ENCODE data around the gene EPAS1. TPM values are rescaled to one million over a fixed set of nuclear protein-coding genes. Genes with fewer than 3 reads are reported as not detected.
A peak's percentile ranks its signal among the peaks of the same experiment; 100 is the strongest.

Gene EPAS1
- total RNA-seq, 1 experiment from 2014 or later: 55.9 TPM

GRCh38 chr2:46248171-46248570 is 49.0 kb upstream of the EPAS1 start (continued):
- no peak for TF ChIP-seq FOSL1 (IDR thresholded peaks at IDR 0.05; ENCODE audit: low read depth)
- no peak for TF ChIP-seq SIN3A (IDR thresholded peaks at IDR 0.05; ENCODE audit: low read depth)
- TF ChIP-seq EZH2 (IDR thresholded peaks at IDR 0.05): no peak
- no peak for TF ChIP-seq SRF (IDR thresholded peaks at IDR 0.05; ENCODE audit: low read depth)
- TF ChIP-seq ZNF274 (IDR thresholded peaks at IDR 0.05; ENCODE audit: low read depth, low read length): no peak
- no peak for TF ChIP-seq CTCF (IDR thresholded peaks at IDR 0.05 in 2 of 3, conservative IDR thresholded peaks at IDR 0.05 in 1 of 3; ENCODE audit: borderline replicate concordance in 1 of 3, insufficient read depth in 1 of 3, low read depth in 2 of 3, low read length in 2 of 3)

- TF ChIP-seq CTCF (IDR thresholded peaks at IDR 0.05 in 2 of 3, conservative IDR thresholded peaks at IDR 0.05 in 1 of 3; ENCODE audit: borderline replicate concordance in 1 of 3, insufficient read depth in 1 of 3, low read depth in 2 of 3, low read length in 2 of 3): 0 out of 6 replicates have a peak, but pooled peaks of 1 of the 3 experiments have one; percentile 16
- no peak for TF ChIP-seq POLR2AphosphoS5 (IDR thresholded peaks at IDR 0.05; ENCODE audit: low read depth, low read length)
- TF ChIP-seq ZBTB33 (IDR thresholded peaks at IDR 0.05; ENCODE audit: extremely low read depth, insufficient replicate concordance, low read length): no peak
- TF ChIP-seq ZFX (IDR thresholded peaks at IDR 0.05): no peak
- no peak overlapping the region for H3K27ac ChIP-seq (ENCODE audit: low read depth, low read length)
- BruUV-seq (replicated peaks): no TSS peak
- H3K4me1 ChIP-seq (ENCODE audit: control insufficient read depth in 1 of 2, insufficient read depth in 2 of 2, low read length in 2 of 2): peaks cover 0 to 10% of the 10 kb centered on the region in 2 experiments; a peak in 1 of 4 replicates
- no peaks in the 10 kb centered on the region for H3K79me2 ChIP-seq (ENCODE audit: insufficient read depth, low read length)
- intact Hi-C loops (cut with micrococcal nuclease): no loop called here
- no peaks in the 10 kb centered on the region for H3K9me3 ChIP-seq (ENCODE audit: control insufficient read depth in 1 of 2, insufficient read depth in 1 of 2, low read depth in 1 of 2, low read length in 2 of 2)
- no peak overlapping the region for H2AFZ ChIP-seq (ENCODE audit: low read depth, low read length, poor library complexity, severe bottlenecking)
- RAD21 ChIA-PET (ENCODE audit: low non-redundant PET in 1 of 2, low total read pairs in 2 of 2, uncharacterized antibody in 2 of 2, unreplicated experiment in 2 of 2): no interaction called here
- no peak for ATAC-seq
- H3K9me2 ChIP-seq (ENCODE audit: insufficient read depth): no peaks in the 10 kb centered on the region
- POLR2A ChIA-PET: no interaction called here
- CTCF ChIA-PET: no interaction called here
- H3K4me2 ChIP-seq (ENCODE audit: low read length): no peak overlapping the region
- no peaks in the 10 kb centered on the region for H3K27me3 ChIP-seq (ENCODE audit: insufficient read depth, low read length)
- no peak overlapping the region for H3K4me3 ChIP-seq (replicated peaks in 1 of 2; ENCODE audit: low read depth in 1 of 2, low read length in 2 of 2)
- no peak for DNase-seq (ENCODE audit: low read depth, low spot score)
- no peaks in the 10 kb centered on the region for H4K20me1 ChIP-seq (ENCODE audit: insufficient read depth)
- no peak overlapping the region for H3K9ac ChIP-seq (ENCODE audit: low read length)
- no peaks in the 10 kb centered on the region for H3K36me3 ChIP-seq (ENCODE audit: control insufficient read depth in 1 of 2, insufficient read depth in 2 of 2, low read length in 2 of 2)
Measured at GRCh38 chr2:46249654-46250053, 47.6 kb upstream of the EPAS1 start.

All from HCT116 (cell line).